Keratinocyte (primary cell): Measurements from ENCODE around the gene TMBIM6. TPM values are rescaled to one million over a fixed set of nuclear protein-coding genes. Genes with fewer than 3 reads are reported as not detected.

Experiments used
- DNase-seq: peaks from one replicate; pipeline ENCODE4 v3.0.0-alpha.2; 2011; ENCODE audit warnings: low read depth, missing footprints, low spot score
- FAIRE-seq: peaks from 2 replicates; lab custom pipeline; 2011; peaks lifted over from hg19 to GRCh38; lab: Jason Lieb, UNC
- H2AFZ ChIP-seq: 2 replicates; pipeline ENCODE4 v1.6.0; 2012; ENCODE audit warnings: low read length, control low read depth, inconsistent platforms; ENCODE audit not compliant: control insufficient read depth
- H3K27ac ChIP-seq: 2 replicates; pipeline ENCODE4 v1.5.1; 2011; ENCODE audit warnings: low read length; ENCODE audit not compliant: control insufficient read depth, insufficient read depth
- H3K27me3 ChIP-seq: 3 replicates; pipeline ENCODE4 v1.6.0; 2011; ENCODE audit warnings: low read length; ENCODE audit not compliant: control insufficient read depth, insufficient read depth; ENCODE audit errors: extremely low read depth
- H3K36me3 ChIP-seq, 2 experiments: 2 replicates in 1 of 2; 3 replicates in 1 of 2; pipeline ENCODE4 v1.5.1; 2011; ENCODE audit warnings: low read length in 2 of 2, mild to moderate bottlenecking in 1 of 2; ENCODE audit not compliant: control insufficient read depth in 2 of 2, insufficient read depth in 2 of 2; ENCODE audit errors: extremely low read depth in 1 of 2
- H3K4me1 ChIP-seq: 3 replicates; pipeline ENCODE4 v1.5.1; 2011; ENCODE audit warnings: low read length; ENCODE audit not compliant: control insufficient read depth, insufficient read depth; ENCODE audit errors: extremely low read depth
- H3K4me2 ChIP-seq: 3 replicates; pipeline ENCODE4 v1.6.0; 2011; ENCODE audit warnings: low read depth, low read length; ENCODE audit not compliant: control insufficient read depth, insufficient read depth; ENCODE audit errors: extremely low read depth
- H3K4me3 ChIP-seq, 3 experiments: fragments of 200-600 bp in 1 of 3; sonication (generic) in 1 of 3; 2 replicates in 2 of 3; 3 replicates in 1 of 3; pipeline ENCODE4 v1.5.1; 2011 to 2016; ENCODE audit warnings: low read length in 3 of 3, mild to moderate bottlenecking in 3 of 3, control low read depth in 2 of 3, inconsistent platforms in 1 of 3, low read depth in 1 of 3, mixed read lengths in 1 of 3, mixed run types in 1 of 3, moderate library complexity in 1 of 3; ENCODE audit not compliant: control insufficient read depth in 2 of 3, insufficient read depth in 2 of 3; ENCODE audit errors: extremely low read depth in 1 of 3
- H3K79me2 ChIP-seq: 2 replicates; pipeline ENCODE4 v1.6.0; 2012; ENCODE audit warnings: low read length; ENCODE audit not compliant: control insufficient read depth, insufficient read depth
- H3K9ac ChIP-seq: 3 replicates; pipeline ENCODE4 v1.6.0; 2011; ENCODE audit warnings: low read length; ENCODE audit not compliant: control insufficient read depth, insufficient read depth; ENCODE audit errors: extremely low read depth
- H3K9me1 ChIP-seq: 3 replicates; pipeline ENCODE4 v1.6.0; 2011; ENCODE audit warnings: low read length; ENCODE audit not compliant: control insufficient read depth, insufficient read depth; ENCODE audit errors: extremely low read depth
- H3K9me3 ChIP-seq: 2 replicates; pipeline ENCODE4 v1.5.1; 2012; ENCODE audit warnings: low read depth, low read length; ENCODE audit not compliant: control insufficient read depth
- H4K20me1 ChIP-seq: 3 replicates; pipeline ENCODE4 v1.6.0; 2011; ENCODE audit warnings: low read length; ENCODE audit not compliant: control insufficient read depth, insufficient read depth; ENCODE audit errors: extremely low read depth
- EZH2 ChIP-seq: IDR thresholded peaks from one replicate; pipeline ENCODE4 v1.6.1; 2012; ENCODE audit warnings: inconsistent platforms, mild to moderate bottlenecking, low read length, moderate library complexity
- dilution Hi-C: fragments of 300-500 bp; cut with MboI; formaldehyde crosslinking; loops from one replicate; pipeline ENCODE4 v1.7.0; 2020; ENCODE audit warnings: low sequenced_read_pairs; ENCODE audit not compliant: extremely low pct_ligation_motif_present
- polyA plus RNA-seq, 5 experiments: library from polyadenylated mRNA; depleted of rRNA in 3 of 5; stranded (reverse) in 3 of 5; stranded (forward) in 1 of 5; unstranded in 1 of 5; fragments of >200 nt; gene quantifications; 1 replicate in 1 of 5; 2 replicates in 3 of 5; 3 replicates in 1 of 5; pipeline versions ENCODE4 v1.2.1 to v1.2.3, GENCODE V29; 2011 to 2012; ENCODE audit warnings: missing spikeins in 2 of 5, low read depth in 1 of 5, low replicate concordance in 1 of 5
- TF ChIP-seq, protein P1 (sequence below), 3 experiments: IDR thresholded peaks in 1 of 3; conservative IDR thresholded peaks in 1 of 3; optimal IDR thresholded peaks in 1 of 3; 2 replicates in 2 of 3; 3 replicates in 1 of 3; pipeline versions ENCODE3 to v1.5.1; 2011; ENCODE audit warnings: low read length in 3 of 3, mild to moderate bottlenecking in 3 of 3, moderate library complexity in 2 of 3, control low read depth in 1 of 3, inconsistent platforms in 1 of 3; ENCODE audit not compliant: insufficient read depth in 2 of 3; ENCODE audit errors: extremely low read depth in 1 of 3

TMBIM6 gene
- polyA plus RNA-seq, 1 donor (not counting 4 experiments of a cell fraction or from before 2014, with no cell fraction given) = 668 TPM

DNA sequence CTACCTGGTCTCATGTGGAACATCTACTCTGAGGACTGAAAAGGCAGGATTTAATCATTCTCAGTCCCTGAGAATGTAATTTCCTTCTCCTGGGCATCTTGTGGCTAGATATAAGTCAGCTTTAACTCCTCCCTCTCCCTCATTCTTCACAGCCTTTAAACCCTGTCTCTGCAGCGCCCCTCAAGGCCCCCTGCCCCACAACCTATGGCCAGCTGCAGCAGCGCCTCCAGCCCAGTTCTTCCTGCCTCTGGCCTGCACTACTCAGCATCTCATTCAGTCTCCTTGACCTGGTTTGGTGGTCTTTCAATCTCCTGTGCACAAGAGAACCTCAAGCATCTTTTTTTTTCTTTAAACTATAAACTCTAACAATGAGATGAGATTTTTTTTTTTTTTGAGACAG is 57.6 kb downstream of the TMBIM6 start:
- H3K36me3 ChIP-seq = peaks cover 20 to 57% of the 10 kb centered on the region in 2 experiments
- dilution Hi-C loops = no loop called here
- FAIRE-seq = no peak

DNA sequence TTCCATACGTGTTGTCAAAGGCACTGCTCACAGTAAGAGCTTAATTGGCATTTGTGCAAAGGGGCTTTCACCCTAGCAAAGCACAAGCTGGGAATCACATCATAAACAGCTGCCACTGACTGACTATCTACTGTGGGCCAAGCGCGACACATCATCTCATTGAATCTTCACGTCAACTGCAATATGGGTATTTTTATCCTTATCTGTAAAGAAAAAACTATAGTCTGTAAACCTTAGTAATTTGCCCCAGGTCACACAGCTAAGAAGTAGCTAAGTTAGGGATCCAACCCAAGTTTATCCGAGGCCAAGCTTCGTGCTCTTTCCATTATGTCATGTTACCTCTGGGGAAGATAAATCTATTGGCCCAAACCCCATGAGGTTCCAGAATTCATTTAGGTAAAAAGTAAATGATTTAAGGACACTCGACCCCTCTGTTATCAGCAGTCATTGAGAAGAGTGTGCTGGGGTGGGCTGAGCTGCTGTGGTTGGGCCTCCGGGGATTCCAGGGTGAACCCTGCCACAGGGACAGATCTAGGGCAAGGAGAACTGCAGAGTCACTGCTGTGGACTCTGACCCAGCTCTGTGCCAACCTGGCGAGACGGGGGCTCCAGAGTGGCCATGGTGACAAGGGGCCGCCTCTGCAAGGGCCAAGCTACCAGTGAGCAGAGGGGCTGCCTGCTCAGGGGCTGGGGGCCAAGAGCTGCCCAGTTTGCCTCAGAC is 59.2 kb downstream of the TMBIM6 start:
- no peaks in the 10 kb centered on the region for H3K9me3 ChIP-seq
- H2AFZ ChIP-seq = no peak overlapping the region
- dilution Hi-C loops = no loop called here
- peaks cover 5% of the 10 kb centered on the region for H4K20me1 ChIP-seq
- FAIRE-seq (no peak), DNase-seq (no peak)
- TF ChIP-seq, protein P1, sequence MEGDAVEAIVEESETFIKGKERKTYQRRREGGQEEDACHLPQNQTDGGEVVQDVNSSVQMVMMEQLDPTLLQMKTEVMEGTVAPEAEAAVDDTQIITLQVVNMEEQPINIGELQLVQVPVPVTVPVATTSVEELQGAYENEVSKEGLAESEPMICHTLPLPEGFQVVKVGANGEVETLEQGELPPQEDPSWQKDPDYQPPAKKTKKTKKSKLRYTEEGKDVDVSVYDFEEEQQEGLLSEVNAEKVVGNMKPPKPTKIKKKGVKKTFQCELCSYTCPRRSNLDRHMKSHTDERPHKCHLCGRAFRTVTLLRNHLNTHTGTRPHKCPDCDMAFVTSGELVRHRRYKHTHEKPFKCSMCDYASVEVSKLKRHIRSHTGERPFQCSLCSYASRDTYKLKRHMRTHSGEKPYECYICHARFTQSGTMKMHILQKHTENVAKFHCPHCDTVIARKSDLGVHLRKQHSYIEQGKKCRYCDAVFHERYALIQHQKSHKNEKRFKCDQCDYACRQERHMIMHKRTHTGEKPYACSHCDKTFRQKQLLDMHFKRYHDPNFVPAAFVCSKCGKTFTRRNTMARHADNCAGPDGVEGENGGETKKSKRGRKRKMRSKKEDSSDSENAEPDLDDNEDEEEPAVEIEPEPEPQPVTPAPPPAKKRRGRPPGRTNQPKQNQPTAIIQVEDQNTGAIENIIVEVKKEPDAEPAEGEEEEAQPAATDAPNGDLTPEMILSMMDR (optimal IDR thresholded peaks at IDR 0.05 in 1 of 3, IDR thresholded peaks at IDR 0.05 in 1 of 3, conservative IDR thresholded peaks at IDR 0.05 in 1 of 3; ENCODE audit: extremely low read depth in 1 of 3, insufficient read depth in 2 of 3, low read length in 3 of 3) = no peak
- TF ChIP-seq EZH2 = no peak
- H3K4me3 ChIP-seq = no peak overlapping the region
- no peaks in the 10 kb centered on the region for H3K27me3 ChIP-seq
- no peak overlapping the region for H3K9ac ChIP-seq
- no peak overlapping the region for H3K27ac ChIP-seq
- no peaks in the 10 kb centered on the region for H3K4me1 ChIP-seq
- H3K79me2 ChIP-seq = no peaks in the 10 kb centered on the region
- no peak overlapping the region for H3K4me2 ChIP-seq
- no peaks in the 10 kb centered on the region for H3K9me1 ChIP-seq
- H3K36me3 ChIP-seq = peaks cover 20 to 57% of the 10 kb centered on the region in 2 experiments

More for the DNA sequence above, 57.6 kb downstream of the TMBIM6 start:
- H3K27ac ChIP-seq = no peak overlapping the region
- H3K9me1 ChIP-seq = no peaks in the 10 kb centered on the region
- H3K79me2 ChIP-seq = no peaks in the 10 kb centered on the region
- H3K9me3 ChIP-seq = no peaks in the 10 kb centered on the region
- H3K4me1 ChIP-seq = no peaks in the 10 kb centered on the region
- no peaks in the 10 kb centered on the region for H3K27me3 ChIP-seq
- H3K4me3 ChIP-seq = no peak overlapping the region
- TF ChIP-seq EZH2 = no peak
- TF ChIP-seq, protein P1 (optimal IDR thresholded peaks at IDR 0.05 in 1 of 3, IDR thresholded peaks at IDR 0.05 in 1 of 3, conservative IDR thresholded peaks at IDR 0.05 in 1 of 3; ENCODE audit: extremely low read depth in 1 of 3, insufficient read depth in 2 of 3, low read length in 3 of 3) = no peak
- no peak for DNase-seq
- H3K9ac ChIP-seq = no peak overlapping the region
- peaks cover 4% of the 10 kb centered on the region for H4K20me1 ChIP-seq
- H3K4me2 ChIP-seq = no peak overlapping the region
- no peak overlapping the region for H2AFZ ChIP-seq
